SK-MEL-5 (cell line): Measurements from ENCODE around the gene OOSP1. TPM values are rescaled to one million over a fixed set of nuclear protein-coding genes. Genes with fewer than 3 reads are reported as not detected.
"Not testable (repeated sequence)": the region's sequence is repeated elsewhere in the genome, so short reads cannot be mapped to it uniquely, and the experiment has no call there.

ENCODE experiments used
- DNase-seq: peaks from one replicate; pipeline ENCODE4 v3.0.0-alpha.2; 2016; ENCODE audit warnings: low read depth, low spot score
- in situ Hi-C: cut with HindIII; loops from 2 replicates; pipeline ENCODE4 v1.10.0; 2016; ENCODE audit warnings: low sequenced_read_pairs, high pct_unique_total_duplicates, low pct_unique_long_range_greater_than_20kb
- polyA plus RNA-seq, 2 experiments: library from polyadenylated mRNA; depleted of rRNA; stranded (reverse); fragments of >200 nt; gene quantifications; 2 replicates each; pipeline ENCODE4 v1.2.3, GENCODE V29; 2015
- total RNA-seq: library from RNA; depleted of rRNA; stranded (reverse); fragments of >200 nt; shearing (Covaris generic); gene quantifications from 2 replicates; pipeline ENCODE4 v1.2.3, GENCODE V29; 2014; rRNA removed

The OOSP1 gene
- not detected in 2 replicates for total RNA-seq
- not detected in 2 replicates for polyA plus RNA-seq (2015; cell fraction: cytosol; rRNA removed)
- not detected in 2 replicates for polyA plus RNA-seq (2015; cell fraction: nucleus; rRNA removed)

DNA sequence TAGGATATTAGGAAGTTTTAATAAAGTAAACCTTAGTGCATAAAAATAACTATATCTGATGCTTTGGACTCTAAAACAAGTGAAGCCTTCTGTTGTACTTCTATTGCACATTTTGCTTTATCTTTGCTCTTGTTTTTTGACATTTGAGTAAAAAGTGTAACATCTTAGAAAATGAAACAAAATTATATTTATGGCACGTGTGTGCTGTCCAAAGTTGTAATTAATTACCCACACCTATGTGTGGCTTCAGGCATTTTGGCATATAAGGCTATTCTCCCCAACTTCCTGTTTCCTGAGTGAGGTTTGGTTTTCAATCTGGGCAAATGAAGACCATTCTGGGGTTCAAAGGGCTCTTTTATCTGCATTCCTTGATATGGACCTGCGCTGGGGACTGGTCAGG is at the start of gene OOSP1:
Gene OOSP1, plus strand, starts transcription at position 301 of the 400 bp plus-strand sequence. Its CDS starts 23 bp downstream, at position 324.
- DNase-seq: no peak
- in situ Hi-C loops: no loop called here

GRCh38 chr11:59891781-59892181 is 46.5 kb upstream of the OOSP1 start:
- in situ Hi-C loops: no loop called here
- no peak for DNase-seq

GRCh38 chr11:59894616-59895015 is 43.6 kb upstream of the OOSP1 start:
- DNase-seq: no peak
- in situ Hi-C loops: no loop called here

- no peak for DNase-seq
- in situ Hi-C loops: no loop called here
These were observed 40.2 kb upstream of the OOSP1 start for GRCh38 chr11:59898046-59898445.

DNA sequence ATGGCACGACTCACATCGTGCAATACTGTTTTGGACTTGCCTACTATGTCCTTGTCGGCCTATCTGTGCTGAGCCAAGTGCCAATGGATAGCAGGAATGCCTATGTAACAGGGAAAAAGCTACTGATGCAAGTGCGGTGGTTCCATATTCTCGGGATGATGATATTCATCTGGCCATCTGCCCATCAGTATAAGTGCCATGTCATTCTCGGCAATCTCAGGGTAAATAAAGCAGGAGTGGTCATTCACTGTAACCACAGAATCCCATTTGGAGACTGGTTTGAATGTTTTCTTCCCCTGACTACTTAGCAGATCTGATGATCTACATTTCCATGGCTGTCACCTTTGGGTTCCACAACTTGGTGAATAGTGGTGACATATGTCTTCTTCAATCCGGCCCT is 39.6 kb upstream of the OOSP1 start:
- DNase-seq: no peak
- in situ Hi-C loops: no loop called here

DNA sequence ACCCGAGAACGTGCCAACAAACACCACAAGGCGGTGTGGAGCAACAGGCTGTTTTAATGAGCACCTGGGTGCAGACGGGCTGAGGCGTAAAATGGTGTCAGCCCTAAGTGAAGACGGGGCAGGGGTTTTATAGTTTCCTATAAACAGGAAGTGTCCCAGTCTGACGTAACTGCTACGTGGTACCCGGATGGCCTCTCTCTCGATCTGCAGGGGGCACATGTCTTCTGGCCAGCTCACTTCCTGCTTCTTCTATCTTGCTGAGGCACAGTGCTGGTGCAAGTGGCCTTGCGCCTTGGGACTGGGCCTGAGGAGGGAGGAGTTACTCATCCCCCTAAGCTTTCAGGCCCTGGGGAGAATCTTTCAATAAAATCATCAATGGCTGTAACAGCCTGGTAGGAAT is 38.7 kb upstream of the OOSP1 start:
- no peak for DNase-seq
- in situ Hi-C loops: no loop called here

GRCh38 chr11:59900366-59901126 is 37.7 kb upstream of the OOSP1 start:
- DNase-seq: no peak
- in situ Hi-C loops: no loop called here

GRCh38 chr11:59901306-59901705 is 36.9 kb upstream of the OOSP1 start:
- DNase-seq: peak; percentile 43
- in situ Hi-C loops: no loop called here

DNA sequence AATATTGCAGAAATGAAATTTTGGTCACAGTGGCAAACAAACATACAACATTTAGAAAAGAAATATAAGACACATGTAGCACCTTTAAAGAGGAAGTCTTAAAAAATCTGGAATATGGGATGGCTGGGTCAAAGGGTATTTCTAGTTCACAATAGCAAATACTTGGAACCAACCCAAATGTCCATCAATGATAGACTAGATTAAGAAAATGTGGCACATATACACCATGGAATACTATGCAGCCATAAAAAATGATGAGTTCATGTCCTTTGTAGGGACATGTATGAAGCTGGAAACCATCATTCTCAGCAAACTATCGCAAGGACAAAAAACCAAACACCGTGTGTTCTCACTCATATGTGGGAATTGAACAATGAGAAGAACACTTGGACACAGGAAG is 34.7 kb upstream of the OOSP1 start:
- DNase-seq, in situ Hi-C loops: not testable (repeated sequence)

DNA sequence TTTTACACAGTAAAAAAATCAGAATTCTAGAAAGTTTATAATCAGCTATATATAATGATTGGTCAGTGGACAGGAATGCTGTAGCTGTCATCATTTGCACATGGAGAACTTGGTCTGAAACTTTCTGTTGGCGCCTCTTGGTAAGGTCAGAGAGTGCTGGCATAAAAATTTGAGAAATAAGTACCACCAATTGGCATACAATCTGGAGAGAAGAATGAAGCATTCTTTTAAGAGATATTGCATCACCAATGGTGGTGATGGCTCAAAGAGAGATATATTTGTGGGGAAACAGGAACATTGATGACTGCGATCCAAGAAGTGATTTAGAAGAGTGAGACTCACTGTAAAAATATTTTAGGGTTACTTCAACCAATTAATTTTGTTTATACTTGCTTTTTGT is 19.8 kb upstream of the OOSP1 start:
- DNase-seq: no peak
- in situ Hi-C loops: no loop called here

GRCh38 chr11:59918987-59919589 is 19.1 kb upstream of the OOSP1 start:
- in situ Hi-C loops: no loop called here
- DNase-seq: peak; percentile 68

GRCh38 chr11:59923813-59924212 is 14.4 kb upstream of the OOSP1 start:
- in situ Hi-C loops: no loop called here
- no peak for DNase-seq

DNA sequence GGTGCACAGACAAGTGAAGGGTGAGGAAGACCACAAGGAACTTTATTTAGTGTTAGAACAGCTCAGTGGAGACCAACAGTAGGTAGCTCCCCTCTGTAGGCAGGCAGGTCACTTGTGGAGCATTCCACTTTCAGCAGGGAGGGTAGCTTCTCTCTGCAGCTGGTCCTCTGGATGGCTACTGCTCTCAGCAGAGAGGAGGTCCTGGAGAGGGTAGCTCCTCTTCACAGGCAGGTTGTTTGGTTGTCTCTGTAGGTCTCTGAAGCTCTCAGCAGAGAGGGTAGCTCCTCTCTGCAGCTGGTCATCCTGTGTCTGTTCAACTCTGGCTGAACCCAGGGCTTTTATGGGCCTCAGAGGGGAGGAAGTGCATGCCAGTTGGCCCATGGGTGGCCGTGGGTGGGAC is 6.5 kb upstream of the OOSP1 start:
- DNase-seq: no peak
- in situ Hi-C loops: no loop called here

DNA sequence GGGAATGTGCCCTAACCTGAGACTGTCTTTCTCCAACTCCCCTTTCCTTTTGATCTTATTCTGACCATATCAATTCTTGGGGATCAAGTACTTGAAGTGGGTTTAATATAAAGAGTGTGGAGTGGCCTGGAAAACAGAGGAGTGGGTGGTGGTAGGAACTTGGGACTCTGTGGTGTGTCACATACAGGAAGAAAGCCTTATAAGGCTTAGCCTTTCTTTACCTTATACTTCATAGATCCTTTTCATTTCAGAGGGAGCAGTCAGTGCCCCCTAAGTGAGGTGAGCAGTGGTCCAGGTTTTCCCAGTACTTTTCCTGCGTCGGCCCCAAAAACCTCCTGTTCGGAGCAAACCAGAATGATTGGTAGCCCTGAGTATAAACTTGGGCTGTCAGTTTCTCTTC is 486 bp downstream of the OOSP1 start:
- in situ Hi-C loops: no loop called here
- DNase-seq: no peak

GRCh38 chr11:59939482-59939881 is 1.2 kb downstream of the OOSP1 start:
- in situ Hi-C loops: no loop called here
- DNase-seq: no peak

- DNase-seq: peak; percentile 60
- in situ Hi-C loops: no loop called here
These were observed 2.9 kb downstream of the OOSP1 start for GRCh38 chr11:59941091-59941490.

DNA sequence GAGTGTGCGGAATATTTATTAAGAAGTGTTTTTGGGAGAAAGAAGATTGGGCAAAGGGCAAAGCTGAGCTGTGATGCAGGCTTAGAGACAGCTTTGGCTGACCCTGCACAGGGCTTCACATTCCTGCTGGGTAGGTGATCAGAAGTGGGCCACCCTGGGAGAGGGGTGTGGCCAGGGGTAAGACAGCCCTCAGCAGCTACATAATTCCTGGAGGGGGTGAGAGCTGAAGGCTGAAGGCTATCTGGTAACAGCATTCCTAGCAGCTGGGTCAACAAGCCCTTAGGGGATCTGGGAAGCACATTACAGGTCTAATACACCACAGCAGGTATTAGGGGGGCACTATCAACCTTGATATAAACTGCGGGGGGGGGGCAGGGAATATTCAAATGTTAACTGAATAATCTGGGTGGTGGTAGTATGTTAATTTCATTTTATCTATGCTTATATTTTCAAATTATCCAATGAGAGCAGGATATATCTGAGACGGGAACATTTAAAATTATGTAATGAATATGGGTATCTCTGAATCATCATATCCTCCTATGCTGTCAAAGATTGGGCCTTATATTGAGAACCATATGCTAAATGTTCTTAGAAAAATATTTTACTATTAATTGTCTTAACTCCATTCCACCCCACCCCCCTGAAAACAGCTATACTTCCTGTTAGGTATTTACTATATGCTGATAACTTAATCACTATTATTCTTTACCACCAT is 5.9 kb downstream of the OOSP1 start:
- no peak for DNase-seq

GRCh38 chr11:59944720-59945119 is 6.5 kb downstream of the OOSP1 start:
- no peak for DNase-seq
- in situ Hi-C loops: no loop called here

More for the DNA sequence above, 5.9 kb downstream of the OOSP1 start:
- in situ Hi-C loops: no loop called here
